Fibroblast of skin of scalp (primary cell): ENCODE measurements around the gene MAP3K19.
A peak's percentile ranks its signal among the peaks of the same experiment; 100 is the strongest.
"Not testable (repeated sequence)": the region's sequence is repeated elsewhere in the genome, so short reads cannot be mapped to it uniquely, and the experiment has no call there.

ENCODE experiments used
- DNase-seq: peaks from one replicate; pipeline ENCODE4 v3.0.0-alpha.2; 2013

Gene MAP3K19

GRCh38 chr2:134979221-134979620, 68.0 kb downstream of the MAP3K19 start:
- no peak for DNase-seq

- not testable (repeated sequence) for DNase-seq
These were observed 70.1 kb downstream of the MAP3K19 start for GRCh38 chr2:134977104-134977503.

DNA sequence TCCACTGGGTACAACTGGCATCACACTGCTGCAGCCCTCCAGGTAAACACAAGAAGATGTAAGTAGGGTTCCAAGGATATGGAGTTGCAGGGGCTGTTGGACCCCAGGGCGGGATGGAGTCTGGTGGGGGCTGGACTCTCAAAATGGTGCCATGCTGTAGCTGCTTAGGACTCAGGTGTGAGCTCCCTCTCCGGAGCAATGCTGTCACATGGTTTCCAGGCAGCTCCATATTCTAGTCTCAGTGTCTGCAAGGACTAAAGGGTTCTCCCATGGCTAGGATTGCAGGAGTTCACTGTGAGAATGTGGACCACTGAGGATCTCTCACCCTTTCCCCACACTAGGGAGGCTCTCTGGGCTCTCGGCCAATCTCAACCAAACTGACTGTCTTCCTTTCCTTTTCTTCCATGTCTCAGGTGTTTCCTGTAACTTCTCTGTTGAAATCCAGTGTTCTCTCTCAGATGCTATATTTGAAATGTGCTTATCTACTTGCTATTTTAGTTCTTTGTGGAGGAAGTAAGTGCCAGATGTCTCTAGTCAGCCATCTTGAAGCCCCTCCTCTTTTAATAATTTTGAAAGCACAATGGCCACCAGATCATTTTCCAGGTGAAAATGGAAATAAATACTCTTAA, 71.1 kb downstream of the MAP3K19 start:
- no peak for DNase-seq

- no peak for DNase-seq
These were observed 71.8 kb downstream of the MAP3K19 start for GRCh38 chr2:134975281-134976009.

DNA sequence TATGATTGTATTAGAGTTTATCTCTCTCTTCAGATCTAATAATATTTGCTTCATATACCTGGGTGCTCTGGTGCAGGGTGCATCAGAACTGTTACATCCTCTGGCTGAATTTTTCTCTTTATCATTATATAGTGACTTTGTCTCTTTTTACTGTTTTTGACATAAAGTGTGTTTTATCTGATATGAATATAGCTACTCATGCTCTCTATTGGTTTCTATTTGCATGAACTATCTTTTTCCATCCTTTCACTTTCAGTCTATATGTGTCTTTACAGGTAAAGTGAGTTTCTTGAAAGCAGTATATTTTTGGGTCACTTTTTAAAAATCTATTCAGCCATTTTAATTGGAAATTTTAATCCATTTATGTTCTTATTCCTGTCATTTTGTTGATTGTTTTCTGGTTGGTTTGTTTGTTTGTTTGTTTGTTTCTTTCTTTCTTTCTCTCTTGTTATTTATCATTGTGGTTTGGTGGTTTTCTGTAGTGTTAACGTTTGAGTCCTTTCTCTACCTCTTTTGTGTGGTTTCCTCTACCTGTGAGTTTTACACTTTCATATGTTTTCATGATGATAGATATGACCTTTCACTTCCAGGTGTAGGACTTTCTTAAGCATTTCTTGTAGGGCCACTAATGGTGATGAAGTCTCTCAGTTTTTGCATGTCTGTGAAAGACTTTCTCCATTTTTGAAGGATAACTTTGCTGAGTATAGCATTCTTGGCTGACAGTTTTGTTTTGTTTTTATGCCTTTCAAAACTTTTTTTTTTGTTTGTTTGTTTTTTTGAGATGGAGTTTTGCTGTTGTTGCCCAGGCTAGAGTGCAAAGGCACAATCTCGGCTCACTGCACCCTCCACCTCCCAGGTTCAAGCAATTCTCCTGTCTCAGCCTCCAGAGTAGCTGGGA, 73.8 kb downstream of the MAP3K19 start:
- DNase-seq, result no peak

DNA sequence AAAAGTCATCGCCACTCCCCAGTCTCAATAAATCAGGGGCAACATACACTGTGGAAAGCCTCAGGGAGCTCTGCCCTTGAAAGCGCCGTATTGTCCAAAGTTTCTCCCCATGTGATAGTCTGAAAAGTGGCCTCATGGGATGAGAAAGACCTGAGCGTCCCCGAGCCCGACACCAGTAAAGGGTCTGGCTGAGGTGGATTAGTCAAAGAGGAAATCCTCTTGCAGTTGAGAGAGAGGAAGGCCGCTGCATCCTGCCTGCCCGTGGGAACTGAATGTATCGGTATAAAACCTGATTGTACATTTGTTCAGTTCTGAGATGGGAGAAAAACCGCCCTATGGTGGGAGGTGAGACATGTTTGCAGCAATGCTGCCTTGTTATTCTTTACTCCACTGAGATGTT, 80.1 kb downstream of the MAP3K19 start:
- DNase-seq, result not testable (repeated sequence)

DNA sequence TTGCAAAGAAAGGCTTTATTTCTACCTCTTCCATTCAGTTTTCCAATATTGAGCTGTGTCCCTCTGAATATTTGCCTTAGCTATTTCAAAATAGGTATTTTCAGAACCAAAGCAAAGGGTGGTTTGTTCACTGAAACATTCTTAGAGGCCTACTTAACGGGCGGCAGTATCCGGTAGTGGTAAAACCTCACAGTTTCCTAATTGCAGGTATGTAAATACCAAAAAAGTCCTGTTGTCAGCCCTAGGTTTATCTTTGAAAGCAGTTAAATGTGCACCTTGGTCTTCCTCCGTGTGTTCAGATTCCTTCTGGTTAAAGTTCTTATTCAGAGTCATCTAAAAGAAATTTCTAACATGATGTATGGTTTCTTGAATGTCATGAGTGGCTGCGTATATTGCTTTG, 89.8 kb downstream of the MAP3K19 start:
- DNase-seq, result no peak

DNA sequence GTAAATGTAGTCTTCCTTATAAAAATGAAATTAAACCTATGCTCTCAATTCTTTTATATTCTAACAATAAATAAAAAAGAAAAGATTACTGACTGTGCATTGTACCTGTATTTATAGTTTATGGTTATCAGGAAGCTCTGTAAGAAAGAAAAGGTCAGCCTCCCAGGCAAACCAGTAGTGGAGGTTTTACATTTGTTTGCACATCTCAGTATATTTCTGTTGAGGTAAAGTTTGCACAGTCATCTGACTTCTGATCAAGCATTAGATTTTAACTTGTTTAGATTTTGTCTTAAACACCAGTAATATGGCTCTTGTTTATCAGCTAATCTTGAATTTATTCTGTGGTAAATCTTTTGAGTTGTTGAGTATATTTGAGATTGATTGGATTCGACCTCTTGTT, 91.5 kb downstream of the MAP3K19 start:
- DNase-seq, result no peak

DNA sequence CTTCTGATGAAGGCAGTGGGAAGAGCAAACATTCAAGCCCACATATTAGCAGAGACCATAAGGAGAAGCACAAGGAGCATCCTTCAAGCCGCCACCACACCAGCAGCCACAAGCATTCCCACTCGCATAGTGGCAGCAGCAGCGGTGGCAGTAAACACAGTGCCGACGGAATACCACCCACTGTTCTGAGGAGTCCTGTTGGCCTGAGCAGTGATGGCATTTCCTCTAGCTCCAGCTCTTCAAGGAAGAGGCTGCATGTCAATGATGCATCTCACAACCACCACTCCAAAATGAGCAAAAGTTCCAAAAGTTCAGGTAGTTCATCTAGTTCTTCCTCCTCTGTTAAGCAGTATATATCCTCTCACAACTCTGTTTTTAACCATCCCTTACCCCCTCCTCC, 93.2 kb downstream of the MAP3K19 start:
- no peak for DNase-seq

- peak; percentile 15 for DNase-seq
These were observed 94.6 kb downstream of the MAP3K19 start for GRCh38 chr2:134952608-134953007.

DNA sequence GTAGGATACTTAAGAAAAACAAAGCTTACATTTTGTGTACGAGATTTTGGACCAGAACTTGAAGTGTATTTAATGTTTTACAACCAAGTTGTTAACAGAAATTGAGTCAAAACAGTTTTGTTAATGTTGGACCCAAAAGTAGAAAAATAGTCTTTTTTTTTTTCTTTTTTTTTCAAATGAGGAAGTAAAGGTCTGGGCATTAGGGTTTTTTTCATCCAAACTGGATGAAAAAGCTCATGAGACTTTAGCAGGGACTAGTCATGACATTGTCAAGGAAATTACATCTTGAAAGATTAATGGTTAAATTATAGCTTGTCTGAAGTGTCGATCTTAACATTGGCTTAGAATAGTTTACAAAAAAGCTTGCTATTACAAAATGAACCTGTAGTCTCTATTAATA, 96.4 kb downstream of the MAP3K19 start:
- DNase-seq, result no peak

DNA sequence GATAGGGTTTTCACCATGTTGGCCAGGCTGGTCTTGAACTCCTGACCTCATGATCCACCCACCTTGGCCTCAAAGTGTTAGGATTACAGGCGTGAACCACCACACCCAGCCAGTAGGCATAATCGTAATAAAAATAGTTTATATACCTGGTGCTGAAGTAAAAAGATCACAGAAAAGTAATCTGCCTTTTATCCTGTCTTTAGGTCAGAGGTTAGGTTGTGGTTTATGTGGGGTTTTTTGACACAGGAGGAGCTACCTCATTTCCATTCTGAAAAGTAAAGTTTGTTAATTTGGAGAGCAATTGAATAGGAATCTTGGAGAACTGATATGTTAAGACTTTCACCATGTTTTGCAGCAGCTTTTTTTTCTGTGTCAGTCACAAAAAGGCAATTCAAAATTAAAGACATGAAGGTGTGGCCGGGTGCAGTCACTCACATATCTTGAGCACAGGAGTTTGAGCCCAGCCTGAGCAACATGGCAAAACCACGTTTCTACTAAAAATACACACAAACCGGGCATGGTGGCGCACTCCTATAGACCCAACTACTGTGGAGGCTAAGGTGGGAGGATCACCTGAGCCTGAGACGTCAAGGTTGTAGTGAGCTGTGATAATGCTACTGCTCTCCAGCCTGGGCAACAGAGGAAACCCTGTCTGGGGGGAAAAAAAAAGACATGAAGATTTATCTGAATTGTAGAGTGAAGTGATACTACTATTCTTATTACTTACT, 97.1 kb downstream of the MAP3K19 start:
- DNase-seq, result no peak

DNA sequence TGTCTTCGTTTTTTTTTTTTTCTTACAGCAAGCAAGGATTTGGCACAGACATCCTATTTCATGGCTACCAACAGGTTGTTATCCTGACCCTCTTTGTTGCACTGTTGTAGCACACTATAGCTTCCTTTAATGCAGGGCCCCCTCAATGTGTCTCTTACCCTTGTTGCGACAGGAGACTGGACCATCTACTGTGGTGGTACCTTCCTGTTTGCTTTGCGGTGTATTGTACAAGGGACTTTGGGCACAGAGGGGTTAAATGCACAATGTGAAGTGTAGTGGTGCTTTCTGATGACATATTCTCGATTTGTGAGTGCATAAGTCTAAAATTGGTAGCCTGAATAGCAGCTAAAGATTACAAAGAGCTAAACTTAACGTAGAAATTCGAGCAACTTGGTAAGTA, 101.2 kb downstream of the MAP3K19 start:
- no peak for DNase-seq

DNA sequence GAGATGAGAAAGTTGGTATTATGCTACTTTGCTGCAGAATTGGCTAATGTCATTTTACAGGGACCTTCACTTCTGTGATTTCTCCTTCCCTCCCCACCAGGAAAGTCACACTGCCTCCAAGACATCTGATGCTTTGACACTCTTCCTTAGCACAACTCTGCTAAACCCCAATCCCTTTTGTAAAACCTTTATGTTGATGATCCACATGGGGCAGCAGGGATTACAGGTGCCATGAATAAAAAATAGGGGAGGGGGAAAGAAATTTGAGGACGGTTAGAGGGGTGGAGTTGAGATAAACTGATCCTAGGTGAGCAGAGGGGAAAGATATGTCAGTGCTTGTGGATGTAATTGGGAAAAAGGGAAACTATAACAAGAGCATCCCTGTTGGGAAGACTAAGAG, 102.3 kb downstream of the MAP3K19 start:
- no peak for DNase-seq

DNA sequence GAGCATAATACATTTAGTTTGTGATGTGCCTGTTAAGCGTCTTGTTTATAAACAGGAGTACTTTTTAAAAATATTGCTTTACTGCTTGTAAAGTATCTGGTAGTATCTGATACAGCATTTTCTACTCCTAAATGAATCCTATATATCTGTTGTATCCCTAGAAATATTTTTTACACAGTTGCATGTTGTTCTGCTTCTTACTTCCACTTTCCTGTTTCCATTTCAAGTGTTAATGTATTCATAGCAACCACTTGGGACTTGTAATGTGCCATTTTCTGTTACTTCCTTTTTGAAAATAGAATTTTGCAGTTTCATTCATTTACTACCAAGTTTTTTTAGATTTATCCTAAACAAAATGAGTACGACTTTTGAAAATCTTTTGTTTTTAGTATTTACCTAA, 103.7 kb downstream of the MAP3K19 start:
- no peak for DNase-seq

DNA sequence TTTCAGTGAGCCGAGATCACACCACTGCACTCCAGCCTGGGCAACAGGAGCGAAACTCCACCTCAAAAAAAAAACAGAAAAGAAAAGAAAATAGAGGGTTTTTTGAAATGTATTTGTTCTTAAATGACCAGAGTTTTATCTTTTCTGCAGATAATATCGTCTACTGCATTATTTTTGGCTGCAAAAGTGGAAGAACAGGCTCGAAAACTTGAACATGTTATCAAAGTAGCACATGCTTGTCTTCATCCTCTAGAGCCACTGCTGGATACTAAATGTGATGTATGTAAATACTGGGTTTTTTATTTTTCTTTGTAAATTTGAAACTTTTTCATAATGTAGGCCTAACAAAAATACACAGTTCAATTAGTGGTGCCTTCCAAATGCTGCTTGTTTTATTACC, 110.6 kb downstream of the MAP3K19 start:
- DNase-seq, result no peak

DNA sequence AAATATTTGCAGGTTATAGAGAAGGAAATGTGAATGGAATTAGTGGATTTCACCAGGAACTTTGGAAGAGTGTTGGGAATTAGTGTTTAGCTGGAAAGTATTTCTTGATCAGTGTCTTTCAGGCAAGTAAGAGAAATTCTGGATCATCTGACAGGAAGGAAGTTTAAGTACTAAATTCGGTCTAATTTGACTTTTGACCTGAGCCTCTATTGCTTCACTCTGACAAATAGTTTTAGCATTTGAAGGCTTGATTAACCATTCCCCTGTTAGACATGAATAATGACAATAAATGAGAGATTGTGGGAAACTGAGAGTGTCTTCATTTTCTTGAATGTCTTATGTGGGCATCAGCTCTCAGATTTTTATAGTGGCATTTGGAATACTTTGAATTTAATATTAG, 112.6 kb downstream of the MAP3K19 start:
- DNase-seq, result no peak

- DNase-seq, result no peak
These were observed 113.1 kb downstream of the MAP3K19 start for GRCh38 chr2:134934150-134934549.

DNA sequence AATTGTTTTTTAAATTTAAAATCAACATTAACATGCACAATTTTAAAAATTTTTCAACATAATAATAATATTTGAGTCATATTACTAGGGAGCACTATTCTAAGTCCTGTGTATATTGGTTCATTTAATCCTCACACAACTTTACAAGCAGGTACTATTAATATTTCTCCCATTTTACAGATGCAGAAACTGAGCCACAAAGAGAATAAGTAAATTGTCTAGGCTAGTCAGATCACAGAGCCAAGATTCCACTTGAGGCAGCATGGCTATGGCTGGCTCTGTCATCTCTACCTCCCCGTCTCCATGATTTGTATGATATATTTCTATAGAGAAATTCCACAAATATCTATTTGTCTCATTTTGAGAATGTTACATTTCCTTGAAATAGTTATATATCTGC, 113.5 kb downstream of the MAP3K19 start:
- DNase-seq, result no peak

GRCh38 chr2:134932864-134933526, 114.3 kb downstream of the MAP3K19 start:
- DNase-seq, result no peak

DNA sequence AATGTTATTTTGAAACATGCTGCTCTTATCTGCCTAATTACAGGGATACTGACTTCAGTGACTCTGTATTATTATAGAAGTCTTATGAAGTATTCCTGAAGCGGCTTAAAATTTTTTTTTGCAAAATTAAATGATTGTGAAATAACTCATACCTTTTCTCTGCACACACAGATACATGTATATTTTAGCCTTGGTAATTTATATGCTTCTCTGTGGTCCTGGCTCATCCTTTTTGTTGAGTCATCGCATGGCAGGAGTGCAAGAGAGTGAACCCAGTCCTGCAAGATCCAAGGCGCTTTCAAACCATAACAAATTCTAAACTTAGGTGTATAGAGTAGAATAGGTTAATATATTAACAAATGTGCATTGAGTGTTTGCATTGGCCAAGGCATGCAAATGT, 120.1 kb downstream of the MAP3K19 start:
- peak; percentile 27 for DNase-seq

- DNase-seq, result peak; percentile 10
These were observed 120.9 kb downstream of the MAP3K19 start for GRCh38 chr2:134926231-134926931.
